ENCODE data around the gene RAPGEF2. TPM values are rescaled to one million over a fixed set of nuclear protein-coding genes. Genes with fewer than 3 reads are reported as not detected.
"Not testable (repeated sequence)": the region's sequence is repeated elsewhere in the genome, so short reads cannot be mapped to it uniquely, and the experiment has no call there.

Gene RAPGEF2, protein sequence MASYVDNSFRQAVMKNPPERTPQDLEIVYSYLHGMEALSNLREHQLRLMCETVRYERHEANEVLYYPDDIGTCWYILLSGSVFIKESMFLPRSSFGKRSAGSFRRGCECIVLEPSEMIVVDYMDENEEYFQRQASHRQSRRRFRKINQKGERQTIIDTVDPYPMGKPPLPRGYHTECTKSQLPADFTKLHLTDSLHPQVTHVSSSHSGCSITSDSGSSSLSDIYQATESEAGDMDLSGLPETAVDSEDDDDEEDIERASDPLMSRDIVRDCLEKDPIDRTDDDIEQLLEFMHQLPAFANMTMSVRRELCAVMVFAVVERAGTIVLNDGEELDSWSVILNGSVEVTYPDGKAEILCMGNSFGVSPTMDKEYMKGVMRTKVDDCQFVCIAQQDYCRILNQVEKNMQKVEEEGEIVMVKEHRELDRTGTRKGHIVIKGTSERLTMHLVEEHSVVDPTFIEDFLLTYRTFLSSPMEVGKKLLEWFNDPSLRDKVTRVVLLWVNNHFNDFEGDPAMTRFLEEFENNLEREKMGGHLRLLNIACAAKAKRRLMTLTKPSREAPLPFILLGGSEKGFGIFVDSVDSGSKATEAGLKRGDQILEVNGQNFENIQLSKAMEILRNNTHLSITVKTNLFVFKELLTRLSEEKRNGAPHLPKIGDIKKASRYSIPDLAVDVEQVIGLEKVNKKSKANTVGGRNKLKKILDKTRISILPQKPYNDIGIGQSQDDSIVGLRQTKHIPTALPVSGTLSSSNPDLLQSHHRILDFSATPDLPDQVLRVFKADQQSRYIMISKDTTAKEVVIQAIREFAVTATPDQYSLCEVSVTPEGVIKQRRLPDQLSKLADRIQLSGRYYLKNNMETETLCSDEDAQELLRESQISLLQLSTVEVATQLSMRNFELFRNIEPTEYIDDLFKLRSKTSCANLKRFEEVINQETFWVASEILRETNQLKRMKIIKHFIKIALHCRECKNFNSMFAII (N-terminal part only)
- total RNA-seq = 251 TPM

GRCh38 chr4:159102622-159103383, at the start of gene RAPGEF2:
Gene RAPGEF2 (plus strand): TSS chr4:159103079. CDS start chr4:159104163, 1,084 bp downstream.
- peak; percentile 92 for DNase-seq

DNA sequence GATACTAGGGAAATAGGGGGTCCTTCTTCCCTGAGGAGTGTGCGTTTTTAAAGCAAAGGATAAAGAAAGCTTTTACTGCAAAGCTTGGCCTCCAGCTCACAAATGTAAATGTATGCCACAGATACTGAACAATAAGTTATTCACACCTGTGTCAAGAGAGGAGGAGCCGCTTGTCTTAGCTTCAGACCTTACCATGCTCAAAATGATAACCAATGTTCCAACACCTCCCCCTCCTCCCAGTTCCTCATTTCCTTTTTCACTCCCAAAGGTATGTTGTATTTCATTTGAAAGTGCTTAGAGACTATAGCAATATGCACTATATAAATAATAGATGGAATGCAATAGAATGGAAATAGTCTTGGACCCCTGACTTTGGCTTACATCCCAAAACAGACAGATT, 47.0 kb upstream of the RAPGEF2 start:
- DNase-seq = no peak

GRCh38 chr4:159060161-159060560, 42.7 kb upstream of the RAPGEF2 start:
- DNase-seq = no peak

DNA sequence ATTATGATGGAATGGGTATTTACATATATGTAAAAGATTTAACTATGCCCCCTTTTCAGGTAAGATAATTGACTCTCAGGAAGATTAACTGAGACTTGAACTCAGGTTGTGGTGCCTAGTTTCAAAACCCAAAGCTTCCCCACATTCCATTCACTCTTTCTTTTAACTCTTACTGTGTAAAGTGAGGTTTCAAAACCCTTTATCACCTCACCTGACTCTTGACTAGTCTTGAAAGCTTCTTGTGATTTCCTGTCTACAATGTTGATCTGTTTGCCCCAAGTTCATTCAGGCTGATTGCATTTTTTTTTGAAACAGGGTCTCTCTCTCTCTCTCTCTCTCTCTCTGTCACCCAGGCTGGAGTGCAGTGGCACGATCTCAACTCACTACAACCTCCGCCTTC, 40.5 kb upstream of the RAPGEF2 start:
- DNase-seq = no peak

- DNase-seq = no peak
Measured at GRCh38 chr4:159065513-159066240, 37.2 kb upstream of the RAPGEF2 start.

DNA sequence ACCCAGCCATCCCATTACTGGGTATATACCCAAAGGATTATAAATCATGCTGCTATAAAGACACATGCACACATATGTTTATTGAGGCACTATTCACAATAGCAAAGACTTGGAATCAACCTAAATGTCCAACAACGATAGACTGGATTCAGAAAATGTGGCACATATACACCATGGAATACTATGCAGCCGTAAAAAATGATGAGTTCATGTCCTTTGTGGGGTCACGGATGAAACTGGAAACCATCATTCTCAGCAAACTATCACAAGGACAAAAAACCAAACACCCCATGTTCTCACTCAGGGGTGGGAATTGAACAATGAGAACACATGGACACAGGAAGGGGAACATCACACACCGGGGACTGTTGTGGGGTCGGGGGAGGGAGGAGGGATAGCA, 34.7 kb upstream of the RAPGEF2 start:
- not testable (repeated sequence) for DNase-seq

- no peak for DNase-seq
Measured at GRCh38 chr4:159069922-159070321, 33.0 kb upstream of the RAPGEF2 start.

- DNase-seq = no peak
Measured at GRCh38 chr4:159070742-159071141, 32.1 kb upstream of the RAPGEF2 start.

- no peak for DNase-seq
Measured at GRCh38 chr4:159071178-159071968, 31.5 kb upstream of the RAPGEF2 start.

DNA sequence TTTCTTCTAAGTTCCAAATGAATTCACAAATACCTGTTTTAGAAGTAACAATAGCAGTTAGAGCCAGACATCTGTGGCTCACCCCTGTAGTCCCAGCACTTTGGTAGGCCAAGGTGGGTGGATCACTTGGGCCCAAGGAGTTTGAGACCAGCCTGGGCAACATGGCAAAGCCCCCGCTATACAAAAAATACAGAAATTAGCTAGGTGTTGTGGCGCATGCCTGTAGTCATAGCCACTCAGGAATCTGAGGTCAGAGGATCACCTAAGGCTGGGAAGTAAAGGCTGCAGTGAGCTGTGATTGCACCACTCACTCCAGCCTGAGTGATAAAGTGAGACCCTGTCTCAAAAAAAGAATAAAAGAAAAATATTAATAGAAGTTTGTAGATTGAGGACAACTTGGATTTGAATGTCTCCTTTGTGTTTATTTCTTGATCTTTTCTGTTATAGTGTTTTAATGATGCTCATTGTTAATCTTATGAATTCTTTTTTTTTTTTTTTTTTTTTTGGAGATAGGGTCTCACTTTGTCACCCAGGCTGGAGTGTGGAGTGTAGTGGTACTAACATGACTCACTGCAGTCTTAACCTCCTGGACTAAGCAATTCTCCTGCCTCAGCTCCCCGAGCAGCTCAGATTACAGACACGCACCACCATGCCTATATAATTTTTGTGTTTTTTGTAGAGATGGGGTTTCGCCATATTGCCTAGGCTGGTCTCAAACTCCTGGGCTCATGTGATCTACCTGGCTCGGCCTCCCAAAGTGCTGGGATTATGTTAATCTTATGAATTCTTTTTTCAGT, 30.7 kb upstream of the RAPGEF2 start:
- DNase-seq = no peak

GRCh38 chr4:159075531-159075932, 27.3 kb upstream of the RAPGEF2 start:
- no peak for DNase-seq

DNA sequence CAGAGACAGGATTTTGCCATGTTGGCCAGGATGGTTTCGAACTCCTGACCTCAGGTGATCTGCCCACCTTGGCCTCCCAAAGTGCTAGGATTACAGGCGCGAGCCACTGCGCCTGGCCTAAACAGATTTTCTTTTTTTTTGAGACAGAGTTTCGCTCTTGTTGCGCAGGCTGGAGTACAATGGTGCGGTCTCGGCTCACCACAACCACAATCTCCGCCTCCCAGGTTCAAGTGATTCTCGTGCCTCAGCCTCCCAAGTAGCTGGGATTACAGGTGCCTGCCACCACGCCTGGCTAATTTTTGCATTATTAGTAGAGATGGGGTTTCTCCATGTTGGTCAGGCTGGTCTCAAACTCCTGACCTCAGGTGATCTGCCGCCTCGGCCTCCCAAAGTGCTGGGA, 25.9 kb upstream of the RAPGEF2 start:
- not testable (repeated sequence) for DNase-seq

GRCh38 chr4:159077702-159078495, 25.0 kb upstream of the RAPGEF2 start:
- DNase-seq = no peak

- DNase-seq = no peak
Measured at GRCh38 chr4:159079074-159079473, 23.8 kb upstream of the RAPGEF2 start.

- DNase-seq = no peak
Measured at GRCh38 chr4:159086606-159087005, 16.3 kb upstream of the RAPGEF2 start.

DNA sequence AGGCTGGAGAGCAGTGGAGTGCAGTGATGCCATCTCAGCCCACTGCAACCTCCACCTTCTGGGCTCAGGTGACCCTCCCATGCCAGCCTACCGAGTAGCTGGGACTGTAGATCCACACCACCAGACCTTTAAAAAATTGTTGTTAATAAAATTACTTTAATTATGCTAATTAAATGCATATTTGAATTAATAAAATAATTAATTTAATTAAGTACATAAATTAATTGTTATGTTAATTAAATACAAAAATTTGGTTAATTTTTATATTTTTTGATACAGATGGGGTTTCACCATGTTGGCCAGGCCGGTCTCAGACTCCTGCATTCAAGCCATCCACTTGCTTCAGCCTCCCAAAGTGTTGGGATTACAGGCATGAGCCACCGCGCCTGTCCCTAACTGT, 12.6 kb upstream of the RAPGEF2 start:
- DNase-seq = no peak

DNA sequence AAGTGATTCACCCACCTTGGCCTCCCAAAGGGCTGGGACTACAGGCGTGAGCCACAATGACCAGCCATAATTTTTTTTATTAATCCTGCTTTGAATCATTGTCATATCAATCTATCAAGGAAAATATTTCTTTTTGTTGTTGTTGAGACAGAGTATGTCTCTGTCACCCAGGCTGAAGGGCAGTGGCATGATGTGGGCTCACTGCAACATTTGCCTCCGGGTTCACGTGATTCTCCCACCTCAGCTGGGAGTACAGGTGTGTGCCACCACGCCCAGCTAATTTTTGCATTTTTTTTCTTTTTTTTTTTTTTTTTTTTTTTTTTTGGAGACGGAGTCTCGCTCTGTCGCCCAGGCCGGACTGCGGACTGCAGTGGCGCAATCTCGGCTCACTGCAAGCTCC, 8.7 kb upstream of the RAPGEF2 start:
- DNase-seq = not testable (repeated sequence)

- no peak for DNase-seq
Measured at GRCh38 chr4:159096434-159096833, 6.4 kb upstream of the RAPGEF2 start.

DNA sequence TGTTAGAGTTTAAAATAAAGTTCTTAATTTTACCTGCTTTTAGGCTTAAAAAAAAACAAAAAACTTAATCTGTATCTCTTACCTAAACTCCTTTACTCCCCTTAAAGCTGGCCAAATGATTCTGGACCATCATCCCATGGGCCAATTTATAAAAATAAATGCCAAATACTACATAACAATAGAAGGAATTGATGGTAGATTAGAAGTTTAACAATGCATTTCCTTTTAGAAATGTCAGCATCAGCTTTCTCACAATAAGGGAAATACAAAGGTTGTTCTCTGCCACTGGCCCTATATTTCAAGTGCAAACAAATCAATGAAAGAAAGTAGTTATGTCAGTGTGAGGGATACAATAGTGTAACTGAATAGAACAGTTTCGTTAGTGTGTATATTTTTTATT, 5.7 kb upstream of the RAPGEF2 start:
- DNase-seq = no peak

Measured in occipital lobe (tissue), 2 donors.